Gastrocnemius medialis (tissue), 4 donors: ENCODE measurements around the gene LRIG2. TPM values are rescaled to one million over a fixed set of nuclear protein-coding genes. Genes with fewer than 3 reads are reported as not detected.

Experiments used
- ATAC-seq, 2 donors: fragments of 150-250 bp; one replicate each; pipeline ENCODE4 v1.9.1; 2016
- DNase-seq, 2 donors: peaks; one replicate each; pipeline ENCODE4 v3.0.0-alpha.2; 2019
- H3K27ac ChIP-seq, 4 donors: fragments of 200-600 bp; sonication (generic); 1 replicate in 1 of 4; 2 replicates in 3 of 4; pipeline ENCODE4 v1.5.1; 2016 to 2018; ENCODE audit warnings: mild to moderate bottlenecking in 2 of 4, moderate library complexity in 1 of 4
- H3K27me3 ChIP-seq, 3 donors: fragments of 200-600 bp; sonication (generic) in 2 of 3; 1 replicate in 1 of 3; 2 replicates in 2 of 3; pipeline versions ENCODE4 v1.5.1 to v1.6.0; 2016 to 2019; ENCODE audit warnings: mild to moderate bottlenecking in 1 of 3, moderate library complexity in 1 of 3
- H3K36me3 ChIP-seq, 2 donors: fragments of 200-600 bp; sonication (generic) in 1 of 2; one replicate each; pipeline ENCODE4 v1.5.1; 2017 to 2018
- H3K4me1 ChIP-seq, 2 donors: fragments of 200-600 bp; sonication (generic) in 1 of 2; one replicate each; pipeline ENCODE4 v1.5.1; 2016 to 2017; ENCODE audit warnings: mild to moderate bottlenecking in 2 of 2
- H3K4me3 ChIP-seq, 4 donors: fragments of 200-600 bp; sonication (generic) in 3 of 4; 1 replicate in 1 of 4; 2 replicates in 3 of 4; pipeline ENCODE4 v1.5.1; 2016 to 2019; ENCODE audit warnings: mild to moderate bottlenecking in 2 of 4
- H3K9me3 ChIP-seq, 3 donors: fragments of 200-600 bp; sonication (generic) in 2 of 3; 1 replicate in 1 of 3; 2 replicates in 2 of 3; pipeline ENCODE4 v1.5.1; 2016 to 2019
- POLR2A ChIP-seq, 2 donors: fragments of 450-650 bp; IDR thresholded peaks; one replicate each; pipeline ENCODE4 v1.6.1; 2017; ENCODE audit warnings: antibody characterized with exemption in 2 of 2, mild to moderate bottlenecking in 2 of 2, moderate library complexity in 2 of 2
- in situ Hi-C, 4 donors: fragments of 200-750 bp; cut with MboI; loops; one replicate each; pipeline versions ENCODE4 v1.15.0 to v1.8.0; 2017; ENCODE audit warnings: low sequenced_read_pairs in 4 of 4
- intact Hi-C: fragments of 100-400 bp; cut with DNase I; formaldehyde crosslinking; loops from one replicate; pipeline ENCODE4 v1.15.1; 2023; ENCODE audit warnings: low total_unique reads
- total RNA-seq, 4 donors: library from RNA; depleted of rRNA; stranded (reverse); fragments of >200 nt; gene quantifications; one replicate each; pipeline versions ENCODE4 v1.1.0 to v1.2.3, GENCODE V29; 2016
- TF ChIP-seq, protein P1 (sequence below), 5 experiments: fragments of 450-650 bp in 3 of 5; fragments of 200-600 bp in 2 of 5; sonication (generic) in 2 of 5; IDR thresholded peaks in 4 of 5; conservative IDR thresholded peaks in 1 of 5; 1 replicate in 4 of 5; 2 replicates in 1 of 5; pipeline ENCODE4 v1.5.1; 2016 to 2019; ENCODE audit warnings: antibody characterized with exemption in 5 of 5, mild to moderate bottlenecking in 3 of 5, moderate library complexity in 3 of 5

Gene LRIG2
- total RNA-seq, 4 donors from 2014 or later = 4.8 to 9.0 (median 8.9) TPM

DNA sequence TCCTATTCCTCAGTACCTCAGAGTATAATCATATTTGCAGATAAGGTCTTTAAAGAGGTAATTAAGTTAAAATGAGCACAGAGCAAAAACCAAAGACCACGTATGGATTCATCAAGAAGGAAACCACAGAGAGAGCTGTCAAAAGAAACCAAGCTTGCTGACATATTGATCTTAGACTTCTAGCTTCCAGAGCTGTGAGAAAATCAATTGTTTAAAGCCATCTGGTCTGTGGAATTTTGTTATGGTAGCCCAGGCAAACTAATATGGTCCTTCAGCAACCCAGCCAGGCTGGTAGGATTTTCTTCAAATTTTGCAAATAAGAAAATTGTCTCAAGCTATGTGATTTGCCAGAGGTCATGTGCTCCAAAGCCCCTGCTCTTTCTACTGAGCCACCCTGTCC, 62.5 kb downstream of the LRIG2 start:
- Histone ChIP-seq H3K4me1 (no peaks in the 10 kb centered on the region), H3K4me3 (no peak overlapping the region), H3K27me3 (no peaks in the 10 kb centered on the region), H3K9me3 (no peaks in the 10 kb centered on the region), H3K36me3 (no peaks in the 10 kb centered on the region), H3K27ac (no peak overlapping the region)
- DNase-seq (no peak), ATAC-seq (no peak)
- TF ChIP-seq, protein P1, sequence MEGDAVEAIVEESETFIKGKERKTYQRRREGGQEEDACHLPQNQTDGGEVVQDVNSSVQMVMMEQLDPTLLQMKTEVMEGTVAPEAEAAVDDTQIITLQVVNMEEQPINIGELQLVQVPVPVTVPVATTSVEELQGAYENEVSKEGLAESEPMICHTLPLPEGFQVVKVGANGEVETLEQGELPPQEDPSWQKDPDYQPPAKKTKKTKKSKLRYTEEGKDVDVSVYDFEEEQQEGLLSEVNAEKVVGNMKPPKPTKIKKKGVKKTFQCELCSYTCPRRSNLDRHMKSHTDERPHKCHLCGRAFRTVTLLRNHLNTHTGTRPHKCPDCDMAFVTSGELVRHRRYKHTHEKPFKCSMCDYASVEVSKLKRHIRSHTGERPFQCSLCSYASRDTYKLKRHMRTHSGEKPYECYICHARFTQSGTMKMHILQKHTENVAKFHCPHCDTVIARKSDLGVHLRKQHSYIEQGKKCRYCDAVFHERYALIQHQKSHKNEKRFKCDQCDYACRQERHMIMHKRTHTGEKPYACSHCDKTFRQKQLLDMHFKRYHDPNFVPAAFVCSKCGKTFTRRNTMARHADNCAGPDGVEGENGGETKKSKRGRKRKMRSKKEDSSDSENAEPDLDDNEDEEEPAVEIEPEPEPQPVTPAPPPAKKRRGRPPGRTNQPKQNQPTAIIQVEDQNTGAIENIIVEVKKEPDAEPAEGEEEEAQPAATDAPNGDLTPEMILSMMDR (IDR thresholded peaks at IDR 0.05 in 4 of 5, conservative IDR thresholded peaks at IDR 0.05 in 1 of 5) = no peak
- TF ChIP-seq POLR2A (IDR thresholded peaks at IDR 0.05) = no peak
- in situ Hi-C loops = loop anchor here in 1 of 4 donors (25.0 kb wide), 1 partner anchor 327 kb away; no protein-coding TSS in a partner anchor
- intact Hi-C loops = no loop called here

DNA sequence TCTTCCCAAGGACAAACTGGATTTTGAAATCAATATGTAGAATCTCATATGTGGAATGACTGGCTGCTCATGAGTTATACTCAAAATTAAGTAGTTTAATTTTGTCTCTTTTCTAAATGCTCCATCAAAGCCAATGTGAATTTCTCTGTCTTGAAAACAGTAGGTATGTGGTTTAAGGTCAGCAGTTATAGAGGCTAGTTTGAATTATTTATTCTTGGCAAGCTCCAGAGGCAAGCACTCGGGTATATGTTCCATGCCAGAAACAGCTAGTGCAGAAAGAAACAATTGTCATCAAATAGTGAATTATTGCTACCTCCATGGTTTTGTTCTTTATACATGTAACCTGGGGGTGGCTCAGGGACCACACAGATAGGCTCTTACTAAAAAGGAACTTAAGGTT, 63.5 kb downstream of the LRIG2 start:
- ATAC-seq (no peak), DNase-seq (no peak)
- H3K36me3 ChIP-seq = no peaks in the 10 kb centered on the region
- intact Hi-C loops = no loop called here
- peaks cover 3 to 4% of the 10 kb centered on the region in 2 donors for H3K4me1 ChIP-seq
- in situ Hi-C loops = loop anchor here in 1 of 4 donors (25.0 kb wide), 1 partner anchor 326 kb away; no protein-coding TSS in a partner anchor
- H3K9me3 ChIP-seq = no peaks in the 10 kb centered on the region
- TF ChIP-seq POLR2A (IDR thresholded peaks at IDR 0.05) = no peak
- TF ChIP-seq, protein P1 (IDR thresholded peaks at IDR 0.05 in 4 of 5, conservative IDR thresholded peaks at IDR 0.05 in 1 of 5) = no peak
- H3K27me3 ChIP-seq = no peaks in the 10 kb centered on the region
- H3K27ac ChIP-seq = no peak overlapping the region
- no peak overlapping the region for H3K4me3 ChIP-seq

DNA sequence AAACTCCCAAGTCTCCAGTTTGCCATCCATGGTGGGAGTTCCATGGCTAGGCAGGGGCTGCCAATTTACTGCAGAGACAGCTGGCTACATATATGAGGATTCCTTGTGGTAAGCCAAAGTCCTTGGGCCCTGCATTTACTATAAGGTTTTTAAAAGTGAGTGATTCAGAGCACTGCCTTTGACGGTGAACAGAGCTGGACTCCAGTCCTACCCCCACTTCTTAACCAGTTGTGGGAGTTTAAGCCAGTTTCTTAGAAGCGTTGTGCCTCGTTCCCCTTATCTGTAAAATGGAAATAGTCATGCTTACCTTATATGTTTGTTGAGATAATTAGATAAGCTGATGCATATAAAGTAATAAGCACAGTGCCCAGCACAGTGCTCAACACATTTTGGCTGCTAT, 64.6 kb downstream of the LRIG2 start:
- no peaks in the 10 kb centered on the region for H3K27me3 ChIP-seq
- H3K36me3 ChIP-seq = no peaks in the 10 kb centered on the region
- no peak overlapping the region for H3K4me3 ChIP-seq
- ATAC-seq = no peak
- H3K4me1 ChIP-seq = peaks cover 4 to 7% of the 10 kb centered on the region in 2 donors
- in situ Hi-C loops = loop anchor here in 1 of 4 donors (25.0 kb wide), 1 partner anchor 325 kb away; no protein-coding TSS in a partner anchor
- H3K27ac ChIP-seq = no peak overlapping the region
- TF ChIP-seq POLR2A (IDR thresholded peaks at IDR 0.05) = no peak
- TF ChIP-seq, protein P1 (IDR thresholded peaks at IDR 0.05 in 4 of 5, conservative IDR thresholded peaks at IDR 0.05 in 1 of 5) = no peak
- intact Hi-C loops = no loop called here
- no peak for DNase-seq
- H3K9me3 ChIP-seq = no peaks in the 10 kb centered on the region

DNA sequence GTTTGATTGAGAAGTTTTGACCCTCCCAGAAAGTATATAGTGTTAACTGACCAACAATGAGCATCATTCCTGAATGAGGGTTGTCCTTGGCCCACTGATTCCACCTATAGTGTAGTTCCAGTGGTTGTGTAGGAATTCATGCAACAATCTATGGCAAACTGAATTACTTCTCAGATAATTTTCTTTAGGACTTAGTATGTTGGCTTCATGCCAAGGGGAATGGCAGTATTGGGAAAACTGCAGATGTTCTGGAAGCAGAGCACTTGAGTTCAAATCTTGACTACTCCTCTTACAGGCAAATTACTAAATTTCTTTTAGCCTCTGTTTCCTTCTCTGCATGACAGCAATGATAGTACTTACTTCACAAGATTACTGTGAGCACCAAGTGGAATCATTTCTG, 65.8 kb downstream of the LRIG2 start:
- intact Hi-C loops (no loop called here), in situ Hi-C loops (loop anchor here in 1 of 4 donors (25.0 kb wide), 1 partner anchor 324 kb away; no protein-coding TSS in a partner anchor)
- Histone ChIP-seq H3K4me1 (peaks cover 13 to 16% of the 10 kb centered on the region in 2 donors), H3K36me3 (no peaks in the 10 kb centered on the region), H3K27me3 (no peaks in the 10 kb centered on the region), H3K27ac (no peak overlapping the region), H3K4me3 (no peak overlapping the region), H3K9me3 (no peaks in the 10 kb centered on the region)
- no peak for ATAC-seq
- TF ChIP-seq POLR2A (IDR thresholded peaks at IDR 0.05) = no peak
- TF ChIP-seq, protein P1 (IDR thresholded peaks at IDR 0.05 in 4 of 5, conservative IDR thresholded peaks at IDR 0.05 in 1 of 5) = no peak
- no peak for DNase-seq

DNA sequence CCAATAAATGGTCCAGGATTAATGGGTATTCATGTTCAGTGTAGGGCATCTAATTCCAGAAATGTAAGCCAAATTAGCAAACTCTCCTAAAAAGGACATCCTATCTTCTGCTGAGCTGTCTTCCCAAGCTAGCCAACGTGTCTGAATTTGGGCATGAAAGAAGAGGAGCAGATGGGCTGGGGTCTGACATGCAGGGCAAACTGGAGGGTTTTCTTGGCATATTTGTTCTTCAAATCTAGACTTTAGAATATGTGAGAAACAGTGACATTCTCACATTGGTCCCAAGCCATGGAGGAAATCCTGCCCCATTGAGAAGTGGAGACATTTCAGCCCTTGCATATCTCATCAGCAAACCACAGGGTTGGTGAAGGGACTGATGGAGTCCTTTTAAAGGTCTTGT, 67.2 kb downstream of the LRIG2 start:
- intact Hi-C loops = loop anchor here (1.0 kb wide), 1 partner anchor 538 kb away; no protein-coding TSS in a partner anchor
- DNase-seq (no peak), ATAC-seq (no peak)
- Histone ChIP-seq H3K36me3 (no peaks in the 10 kb centered on the region), H3K4me3 (no peak overlapping the region), H3K9me3 (no peaks in the 10 kb centered on the region), H3K4me1 (peaks cover 13 to 16% of the 10 kb centered on the region in 2 donors), H3K27ac (no peak overlapping the region), H3K27me3 (no peaks in the 10 kb centered on the region)
- in situ Hi-C loops = loop anchor here (5.0 to 25.0 kb wide), 5 partner anchors 322 to 547 kb away; no protein-coding TSS in a partner anchor
- TF ChIP-seq POLR2A (IDR thresholded peaks at IDR 0.05) = no peak
- TF ChIP-seq, protein P1 (IDR thresholded peaks at IDR 0.05 in 4 of 5, conservative IDR thresholded peaks at IDR 0.05 in 1 of 5) = no peak
